Thoracic aorta (tissue), 2 donors: ENCODE data around the gene KRT80. TPM values are rescaled to one million over a fixed set of nuclear protein-coding genes. Genes with fewer than 3 reads are reported as not detected.

Experiments
- ATAC-seq: fragments of 150-250 bp; one replicate; pipeline ENCODE4 v1.8.0; 2017; ENCODE audit warnings: low read depth; ENCODE audit not compliant: insufficient number of reproducible peaks, low FRiP score
- DNase-seq: peaks from one replicate; pipeline ENCODE4 v3.0.0-alpha.2; 2020; ENCODE audit warnings: low spot score
- H3K27ac ChIP-seq, 2 donors: fragments of 200-600 bp; sonication (generic); 1 replicate in 1 of 2; 2 replicates in 1 of 2; pipeline ENCODE4 v1.5.1; 2016; ENCODE audit warnings: mild to moderate bottlenecking in 2 of 2, moderate library complexity in 2 of 2
- H3K27me3 ChIP-seq: fragments of 200-600 bp; sonication (generic); replicated peaks from 2 replicates; pipeline ENCODE4 v1.6.0; 2016; ENCODE audit warnings: mild to moderate bottlenecking; ENCODE audit not compliant: insufficient read depth
- H3K36me3 ChIP-seq: fragments of 200-600 bp; sonication (generic); one replicate; pipeline ENCODE4 v1.5.1; 2016
- H3K4me1 ChIP-seq, 2 donors: fragments of 200-600 bp; sonication (generic); 1 replicate in 1 of 2; 2 replicates in 1 of 2; pipeline versions ENCODE4 v1.5.1 to v1.6.0; 2016; ENCODE audit warnings: low read depth in 2 of 2, mild to moderate bottlenecking in 1 of 2; ENCODE audit not compliant: control insufficient read depth in 1 of 2
- H3K4me3 ChIP-seq: fragments of 200-600 bp; sonication (generic); 2 replicates; pipeline ENCODE4 v1.5.1; 2016; ENCODE audit warnings: mild to moderate bottlenecking
- H3K9me3 ChIP-seq: fragments of 200-600 bp; sonication (generic); 2 replicates; pipeline ENCODE4 v1.5.1; 2016
- CTCF ChIP-seq: fragments of 200-600 bp; sonication (generic); IDR thresholded peaks from one replicate; pipeline ENCODE4 v1.5.1; 2019; ENCODE audit warnings: antibody characterized with exemption
- total RNA-seq, 2 donors: library from RNA; depleted of rRNA; stranded (reverse); fragments of >200 nt; gene quantifications; one replicate each; pipeline versions ENCODE4 v1.1.0 to v1.2.3, GENCODE V29; 2016

KRT80 gene
- total RNA-seq, 2 donors from 2014 or later: 0.21 to 0.41 TPM

DNA sequence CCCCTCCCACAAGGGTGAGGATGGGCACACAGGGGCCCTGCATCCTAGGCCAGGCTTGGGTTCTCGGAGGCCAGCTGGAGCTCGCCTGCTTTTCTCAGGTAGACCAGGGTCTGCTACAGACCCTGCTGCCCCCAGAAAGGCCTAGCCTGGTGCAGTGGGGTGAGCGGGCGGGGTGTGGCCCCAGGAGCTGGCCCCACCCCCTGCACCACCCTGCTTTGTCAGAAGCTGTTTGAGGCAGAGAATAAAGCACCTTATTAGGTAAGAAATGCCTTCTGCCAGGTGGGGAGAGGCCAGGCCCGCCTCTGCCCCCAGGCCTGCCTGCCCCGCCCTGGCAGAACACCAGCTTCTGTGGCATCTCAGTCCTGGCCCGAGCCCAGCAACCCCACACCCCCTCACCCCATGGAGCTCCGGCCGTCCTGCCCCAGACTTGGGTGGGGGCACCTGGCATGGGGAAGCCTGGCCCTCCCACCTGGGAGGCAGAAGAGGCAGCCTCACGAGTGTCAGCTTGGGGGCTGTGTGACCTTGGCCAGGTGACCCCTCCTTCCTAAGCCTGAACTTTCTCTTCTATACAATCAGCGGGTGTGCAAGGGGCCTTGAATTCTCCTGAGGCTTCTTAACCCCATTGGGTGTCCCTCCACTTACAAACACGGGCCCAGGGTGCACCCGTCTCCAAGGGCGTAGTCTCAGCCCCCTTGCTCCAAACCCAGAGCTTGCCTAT is 43.2 kb downstream of the KRT80 start:
- H3K4me1 ChIP-seq: peaks cover 14 to 47% of the 10 kb centered on the region in 2 donors
- no peak for DNase-seq
- H3K4me3 ChIP-seq: no peak overlapping the region
- H3K9me3 ChIP-seq: no peaks in the 10 kb centered on the region
- no peak for ATAC-seq
- H3K36me3 ChIP-seq: no peaks in the 10 kb centered on the region
- H3K27ac ChIP-seq: peak overlapping the region; percentile 78 to 84
- no peak for TF ChIP-seq CTCF
- no peaks in the 10 kb centered on the region for H3K27me3 ChIP-seq

DNA sequence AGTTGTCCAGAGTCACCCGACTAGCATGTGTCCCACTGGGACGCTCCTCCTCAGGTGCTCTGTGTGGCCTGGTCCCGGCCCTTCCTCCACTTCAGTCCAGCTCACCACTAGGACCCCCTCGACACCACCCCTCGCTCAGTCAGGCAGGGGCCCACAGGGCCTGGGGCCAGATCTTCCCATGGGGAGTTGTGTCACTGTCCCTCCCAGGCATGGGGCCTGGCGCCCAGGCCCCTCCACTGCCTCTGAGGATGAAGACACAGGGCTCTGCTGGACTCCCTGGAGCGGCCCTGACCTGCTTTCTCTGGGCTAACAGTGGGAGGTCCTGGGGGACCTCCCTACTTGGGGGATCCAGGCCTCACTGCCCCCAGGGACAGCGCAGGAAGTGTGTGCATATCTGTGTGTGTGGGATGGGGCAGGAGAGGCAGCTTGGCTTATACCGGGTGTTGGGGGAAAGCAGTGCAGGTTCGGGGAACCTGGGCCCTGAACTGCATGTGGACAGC is 43.8 kb downstream of the KRT80 start:
- no peaks in the 10 kb centered on the region for H3K9me3 ChIP-seq
- no peaks in the 10 kb centered on the region for H3K27me3 ChIP-seq
- ATAC-seq (no peak), DNase-seq (no peak)
- TF ChIP-seq CTCF: no peak
- H3K4me1 ChIP-seq: peaks cover 14 to 47% of the 10 kb centered on the region in 2 donors
- H3K36me3 ChIP-seq: no peaks in the 10 kb centered on the region
- peak overlapping the region; percentile 78 to 84 for H3K27ac ChIP-seq
- no peak overlapping the region for H3K4me3 ChIP-seq

- peaks cover 14 to 44% of the 10 kb centered on the region in 2 donors for H3K4me1 ChIP-seq
- H3K27me3 ChIP-seq: no peaks in the 10 kb centered on the region
- DNase-seq (peak; percentile 91), ATAC-seq (peak; percentile 80)
- no peak overlapping the region for H3K4me3 ChIP-seq
- no peak for TF ChIP-seq CTCF
- H3K36me3 ChIP-seq: no peaks in the 10 kb centered on the region
- peak overlapping the region; percentile 82 to 84 for H3K27ac ChIP-seq
- H3K9me3 ChIP-seq: no peaks in the 10 kb centered on the region
Observed at GRCh38 chr12:52147367-52147963, 44.3 kb downstream of the KRT80 start.

- no peak for ATAC-seq
- no peak for DNase-seq
- H3K9me3 ChIP-seq: no peaks in the 10 kb centered on the region
- no peak for TF ChIP-seq CTCF
- peak overlapping the region; percentile 82 to 84 for H3K27ac ChIP-seq
- no peak overlapping the region for H3K4me3 ChIP-seq
- H3K4me1 ChIP-seq: peaks cover 11 to 39% of the 10 kb centered on the region in 2 donors
- no peaks in the 10 kb centered on the region for H3K36me3 ChIP-seq
- no peaks in the 10 kb centered on the region for H3K27me3 ChIP-seq
Observed at GRCh38 chr12:52146822-52147366, 44.9 kb downstream of the KRT80 start.

DNA sequence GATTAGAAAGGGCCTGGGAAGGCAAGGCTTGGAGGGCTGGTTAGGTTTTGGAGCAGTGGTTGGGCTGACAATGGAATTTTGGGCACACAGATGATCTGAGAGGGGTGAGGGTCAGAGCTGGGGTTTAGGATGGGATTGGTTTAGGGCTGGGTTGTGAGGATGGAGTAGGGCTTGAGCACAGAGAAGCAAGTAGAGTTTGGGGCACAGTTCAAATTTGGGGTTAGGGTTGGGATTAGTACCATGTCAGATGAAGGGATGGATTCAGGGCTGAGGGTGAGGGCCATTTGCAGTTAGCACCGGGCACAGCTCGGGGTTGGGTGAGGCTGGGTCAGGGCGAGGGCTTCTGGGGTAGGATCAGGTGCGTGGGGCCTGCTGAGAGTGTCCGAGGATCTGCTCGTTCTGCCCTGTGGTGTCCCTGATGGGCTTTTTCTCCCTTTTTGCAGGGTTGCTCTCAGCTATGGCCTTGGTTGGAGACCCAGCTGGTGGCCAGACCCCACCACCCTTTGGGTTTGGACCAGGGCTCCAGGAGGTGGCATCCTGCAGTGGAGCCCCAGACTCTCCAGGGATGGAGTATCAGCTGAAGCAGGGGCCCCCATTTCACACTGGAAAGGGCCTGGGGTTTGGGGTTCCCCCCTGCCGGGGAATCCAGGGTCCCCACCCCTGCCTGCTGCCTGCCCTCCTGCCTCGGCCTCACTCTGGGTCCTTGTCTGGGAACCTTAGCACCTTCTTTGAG is 45.6 kb downstream of the KRT80 start:
- TF ChIP-seq CTCF: no peak
- H3K4me3 ChIP-seq: no peak overlapping the region
- ATAC-seq (no peak), DNase-seq (no peak)
- H3K36me3 ChIP-seq: no peaks in the 10 kb centered on the region
- no peaks in the 10 kb centered on the region for H3K27me3 ChIP-seq
- no peaks in the 10 kb centered on the region for H3K9me3 ChIP-seq
- peaks cover 11 to 39% of the 10 kb centered on the region in 2 donors for H3K4me1 ChIP-seq
- peak overlapping the region; percentile 82 to 84 for H3K27ac ChIP-seq
